NCI-H2171 treated with DMSO at 0.1 percent for 48 hours (cell line): ENCODE measurements around the gene PRSS21.
A peak's percentile ranks its signal among the peaks of the same experiment; 100 is the strongest.

Experiments
- DNase-seq: peaks from one replicate; lab custom pipeline; 2025; lab: John Stamatoyannopoulos, UW

Gene PRSS21

DNA sequence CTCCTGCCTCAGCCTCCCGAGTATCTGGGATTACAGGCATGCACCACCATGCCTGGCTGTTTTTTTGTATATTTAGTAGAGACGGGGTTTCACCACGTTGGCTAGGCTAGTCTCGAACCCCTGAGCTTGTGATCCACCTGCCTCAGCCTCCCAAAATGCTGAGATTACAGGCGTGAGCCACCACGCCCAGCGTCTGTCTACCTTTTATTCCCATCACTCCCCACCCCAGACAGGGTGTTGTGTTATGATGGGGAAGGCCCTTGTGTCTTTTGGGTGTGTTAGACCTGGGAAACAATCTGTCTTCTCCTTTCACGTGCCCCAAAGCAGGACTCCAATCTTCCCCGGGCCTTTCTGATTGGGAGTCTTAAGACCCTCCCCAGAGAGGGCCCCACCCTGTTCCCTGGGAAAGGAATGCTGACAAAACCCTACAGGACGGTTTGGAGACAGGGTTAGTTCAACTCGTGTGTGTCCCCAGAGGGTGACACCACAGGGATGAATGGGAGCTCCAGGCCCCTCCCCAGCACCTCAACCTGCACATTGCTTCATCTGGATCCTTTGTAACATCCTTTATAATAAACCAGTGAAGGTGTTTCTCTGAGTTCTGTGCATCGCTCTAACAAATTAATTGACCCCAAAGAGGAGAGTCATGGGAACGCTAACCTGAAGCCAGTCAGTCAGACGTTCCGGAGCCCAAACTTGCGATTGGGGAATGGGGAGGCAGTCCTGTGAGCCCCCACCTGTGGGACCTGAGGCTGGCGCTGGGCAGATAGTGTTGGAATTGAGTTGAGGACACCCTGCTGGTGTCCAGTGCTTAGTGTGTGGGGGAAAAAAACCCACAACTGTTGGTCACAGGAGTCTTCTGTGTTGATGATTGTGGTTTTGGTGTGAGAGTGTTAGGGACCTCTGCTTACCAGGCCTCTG lies 36.8 kb upstream of the PRSS21 start:
- no peak for DNase-seq

DNA sequence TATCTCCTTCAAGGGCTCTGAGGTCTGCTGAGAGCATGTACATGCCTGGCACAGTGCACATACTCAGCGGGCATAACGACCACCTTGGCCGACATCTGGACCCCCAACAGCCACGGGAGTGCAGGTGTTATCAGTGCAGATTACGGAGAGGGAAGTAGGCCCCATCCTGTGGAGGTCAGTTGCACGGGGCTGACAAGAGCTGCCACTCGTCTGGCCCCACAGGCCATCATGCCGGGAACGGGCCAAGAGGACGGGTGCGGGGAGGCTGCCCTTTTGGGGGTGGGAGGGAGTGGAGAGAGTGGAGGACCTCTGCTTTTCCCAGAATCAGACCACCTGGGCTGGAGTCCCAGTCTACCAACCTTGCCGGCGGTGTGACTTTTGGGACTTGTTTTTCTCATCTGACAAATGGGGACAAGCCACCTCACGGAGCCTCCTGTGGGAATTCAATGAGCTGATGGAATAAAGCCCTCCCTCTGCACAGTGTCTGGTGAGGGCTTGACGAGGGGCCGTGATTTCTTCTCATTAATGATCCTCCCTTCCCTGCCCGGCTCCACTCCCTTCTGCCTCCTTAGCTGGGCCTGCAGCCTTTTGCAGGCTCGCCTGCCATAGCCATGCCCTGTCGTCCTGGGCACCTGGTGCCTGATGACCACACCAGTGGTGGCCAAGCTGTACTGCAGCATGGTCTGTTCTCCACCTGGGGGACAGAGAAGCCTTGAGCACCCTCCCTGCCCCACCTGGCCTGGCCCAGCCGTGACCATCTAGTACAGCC lies 34.3 kb upstream of the PRSS21 start:
- DNase-seq = no peak

DNA sequence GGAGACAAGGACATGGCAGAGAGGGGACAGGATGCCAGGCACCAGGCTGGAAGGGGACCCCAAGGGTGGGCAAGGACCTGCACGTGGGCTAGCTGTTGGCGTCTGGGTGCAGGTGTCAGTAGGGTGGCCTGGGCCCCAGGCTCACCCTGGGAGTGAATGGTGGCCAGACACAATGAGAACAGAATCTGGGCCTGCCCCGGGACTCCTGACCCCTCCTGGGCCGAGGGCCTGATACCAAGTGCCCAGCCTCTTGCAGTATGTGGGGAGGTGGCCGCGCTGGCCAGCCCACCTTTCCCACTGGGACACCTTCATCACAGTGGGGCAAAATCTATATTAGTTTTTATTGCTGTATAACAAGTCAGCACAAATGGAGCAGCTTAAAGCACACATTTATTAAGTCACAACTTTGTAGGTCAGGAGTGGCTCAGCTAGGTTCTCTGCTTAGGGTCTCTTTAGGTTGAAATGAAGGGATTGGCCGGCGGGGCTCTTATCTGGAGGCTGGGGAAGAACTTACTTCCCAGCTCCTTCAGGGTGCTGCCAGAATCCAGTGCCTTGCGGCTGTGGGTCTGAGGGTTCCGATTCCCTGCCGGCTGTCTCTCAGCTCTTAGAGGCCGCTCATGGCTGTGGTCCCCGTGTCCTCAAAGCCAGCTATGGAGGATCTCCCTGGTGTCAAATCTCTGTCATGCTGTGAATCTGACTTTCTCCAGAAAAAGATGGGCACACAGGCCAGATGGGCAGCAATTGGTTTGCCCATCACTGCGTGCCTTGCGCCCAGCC lies 33.3 kb upstream of the PRSS21 start:
- DNase-seq = no peak

DNA sequence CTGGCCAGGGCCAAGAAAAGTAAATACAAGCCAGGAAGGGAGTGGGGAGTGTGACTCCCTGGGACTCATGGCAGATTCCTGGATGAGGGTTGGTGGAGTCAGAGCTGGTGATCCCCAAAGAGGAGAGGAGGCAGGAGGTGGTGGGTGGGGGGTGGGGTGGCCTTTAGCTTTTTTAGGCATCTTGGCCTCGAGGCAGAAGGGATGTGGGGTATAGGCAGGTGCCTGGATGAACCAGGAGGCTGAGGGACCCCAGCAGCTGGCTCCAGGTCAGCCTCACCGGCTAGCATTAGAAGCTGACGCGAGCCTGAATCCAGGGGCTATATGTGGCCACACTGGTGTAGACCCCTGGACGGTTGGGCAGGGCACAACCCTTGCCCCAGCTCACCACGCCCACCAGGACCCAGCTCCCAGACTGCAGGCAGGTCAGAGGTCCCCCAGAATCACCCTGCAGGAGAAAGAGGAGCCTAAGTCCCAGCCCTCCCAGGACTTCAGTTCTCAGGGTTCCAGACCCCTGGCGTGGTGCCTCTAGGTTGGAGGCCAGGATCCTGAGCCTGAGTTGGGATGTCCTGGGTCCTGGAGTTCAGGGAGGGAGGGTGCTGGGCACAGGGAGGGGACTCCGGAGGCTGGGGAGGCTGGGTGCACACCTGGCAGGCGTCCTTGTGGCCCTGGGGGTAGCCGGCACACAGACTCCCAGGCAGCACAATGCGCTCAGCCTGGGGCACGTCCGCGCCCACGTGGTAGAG lies 32.5 kb upstream of the PRSS21 start:
- no peak for DNase-seq

DNA sequence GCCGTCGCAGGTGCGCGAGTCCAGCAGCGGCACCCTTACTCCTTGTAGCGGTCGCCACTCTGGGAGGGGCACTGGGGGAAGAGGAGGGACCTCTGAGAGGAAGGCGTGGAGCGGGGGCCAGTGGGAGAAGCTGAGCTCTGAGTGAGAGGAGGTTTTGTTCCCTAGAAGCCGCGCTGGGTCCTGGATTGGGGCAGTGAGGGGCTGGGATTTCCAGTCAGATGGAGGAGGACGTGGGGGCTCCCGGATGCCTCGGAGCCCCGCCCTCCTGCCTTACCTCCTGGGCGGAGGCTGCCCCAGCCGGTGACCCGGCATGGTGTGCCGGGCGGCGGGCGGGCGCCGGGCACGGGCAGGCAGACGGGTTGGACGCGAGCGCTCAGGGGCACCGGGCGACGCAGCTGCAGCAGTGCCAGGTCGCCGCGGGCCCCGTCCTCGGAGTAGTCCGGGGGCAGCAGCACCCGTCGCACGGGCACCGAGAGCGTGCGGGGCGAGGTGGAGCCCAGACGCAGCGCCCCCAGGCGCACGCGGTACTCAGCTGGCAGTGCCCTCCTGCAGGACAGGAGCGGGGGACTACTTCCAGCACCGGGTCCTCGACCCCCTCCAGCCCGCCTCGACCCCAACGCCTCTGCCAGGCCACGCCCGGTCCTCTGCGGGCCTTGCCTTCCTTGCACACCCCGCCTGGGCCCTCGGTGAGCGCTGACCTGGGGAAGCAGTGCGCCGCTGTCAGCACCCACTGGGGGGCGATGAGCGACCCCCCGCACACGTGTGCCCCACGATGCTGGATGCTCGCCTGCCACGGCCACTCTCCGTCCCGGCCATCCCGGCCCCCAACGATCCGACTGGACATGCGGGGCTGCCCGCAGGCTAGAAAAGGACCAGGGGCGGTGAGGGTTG lies 31.7 kb upstream of the PRSS21 start:
- DNase-seq = no peak

DNA sequence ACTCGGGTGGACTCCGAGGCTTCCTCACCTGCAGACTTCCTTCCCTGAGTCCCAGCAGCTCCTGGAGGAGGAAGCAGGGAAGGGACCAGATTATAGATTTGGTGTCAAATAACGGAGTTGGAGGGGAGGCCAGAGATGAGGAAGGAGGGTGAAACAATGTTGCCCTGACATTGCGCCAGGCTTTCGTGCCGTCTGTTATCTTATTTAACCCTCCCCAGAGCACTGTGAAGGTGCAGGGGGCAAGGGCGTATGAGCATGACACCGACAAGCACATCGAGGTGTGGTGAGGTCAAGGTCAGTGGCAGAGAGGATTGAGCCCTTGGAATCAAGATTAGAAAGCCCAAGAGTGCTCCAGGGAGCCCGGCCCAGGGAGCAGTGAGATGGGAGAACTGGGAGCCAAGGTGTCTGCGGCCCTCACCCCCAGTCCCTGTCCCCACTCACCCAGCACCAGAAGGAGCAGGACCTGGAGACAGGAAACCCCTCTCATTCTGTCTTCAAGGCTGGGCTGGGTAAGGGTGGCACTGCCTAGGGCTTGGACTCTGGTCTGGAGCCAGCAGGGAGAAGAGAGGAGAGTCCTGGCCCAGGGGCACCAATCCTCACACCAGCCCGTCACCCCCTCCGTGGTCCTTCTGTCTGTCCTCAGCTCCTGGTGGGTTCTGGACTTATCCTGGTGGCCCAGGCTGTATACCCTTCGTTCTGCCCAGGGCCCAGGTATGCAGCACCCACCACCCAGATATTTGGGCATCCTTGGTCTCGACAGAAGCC lies 30.8 kb upstream of the PRSS21 start:
- DNase-seq = peak; percentile 52

DNA sequence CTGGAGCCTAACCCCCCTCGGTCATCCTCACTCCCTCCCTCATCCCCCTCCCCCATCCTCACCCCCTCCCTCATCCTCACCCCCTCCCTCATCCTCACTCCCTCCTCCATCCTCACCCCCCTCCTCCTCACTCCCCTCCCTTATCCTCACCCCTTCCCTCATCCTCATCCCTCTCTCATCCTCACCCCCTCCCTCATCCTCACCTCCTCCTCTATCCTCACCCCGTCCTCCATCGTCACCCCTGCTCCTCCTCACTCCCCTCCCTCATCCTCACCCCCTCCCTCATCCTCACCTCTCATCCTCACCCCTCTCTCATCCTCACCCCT lies 30.2 kb upstream of the PRSS21 start:
- no peak for DNase-seq

DNA sequence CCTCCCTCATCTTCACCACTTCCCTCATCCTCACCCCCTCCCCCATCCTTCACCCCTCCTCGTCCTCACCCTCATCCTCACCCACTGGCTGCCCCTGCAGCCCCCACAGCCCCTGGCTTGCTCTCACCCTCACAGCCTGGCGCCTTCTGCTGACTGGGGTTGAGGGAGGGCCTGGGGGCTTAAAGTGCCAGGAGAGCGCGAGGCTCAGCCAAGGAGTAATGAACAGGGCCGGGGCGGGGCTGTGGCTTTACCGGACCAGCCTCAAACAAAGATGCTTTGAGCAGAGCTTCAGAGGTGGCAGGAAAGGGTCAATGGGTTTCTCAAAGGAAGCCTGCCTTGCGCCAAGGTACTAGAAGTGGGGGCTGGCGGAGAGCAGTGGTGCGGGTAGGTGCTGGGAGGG lies 29.6 kb upstream of the PRSS21 start, which contains the start of gene PRSS33:
Gene PRSS33, minus strand, starts transcription at position 155 of the 400 bp plus-strand sequence. CDS start 1,013 bp downstream, outside the sequence.
- DNase-seq = no peak

DNA sequence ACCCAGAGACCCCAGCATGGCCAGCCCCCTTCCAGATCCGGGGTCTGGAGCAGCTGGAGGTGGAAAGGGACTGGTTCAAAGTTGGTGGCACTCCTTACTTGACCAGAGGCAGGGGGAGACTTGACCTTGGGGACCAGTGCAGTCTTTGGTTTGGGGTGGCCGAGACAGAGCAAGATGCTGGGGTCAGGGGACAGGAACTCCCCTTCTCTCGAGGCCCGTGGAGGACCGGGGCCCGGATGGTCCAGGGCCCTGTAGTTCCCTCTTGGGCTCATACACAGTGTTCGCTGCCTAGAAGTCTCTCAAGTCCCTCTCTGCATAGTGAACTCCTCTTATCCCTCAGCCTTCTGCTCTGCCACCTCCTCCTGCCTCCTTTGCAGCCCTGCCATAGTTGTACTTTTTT lies 29.1 kb upstream of the PRSS21 start:
- DNase-seq = no peak

DNA sequence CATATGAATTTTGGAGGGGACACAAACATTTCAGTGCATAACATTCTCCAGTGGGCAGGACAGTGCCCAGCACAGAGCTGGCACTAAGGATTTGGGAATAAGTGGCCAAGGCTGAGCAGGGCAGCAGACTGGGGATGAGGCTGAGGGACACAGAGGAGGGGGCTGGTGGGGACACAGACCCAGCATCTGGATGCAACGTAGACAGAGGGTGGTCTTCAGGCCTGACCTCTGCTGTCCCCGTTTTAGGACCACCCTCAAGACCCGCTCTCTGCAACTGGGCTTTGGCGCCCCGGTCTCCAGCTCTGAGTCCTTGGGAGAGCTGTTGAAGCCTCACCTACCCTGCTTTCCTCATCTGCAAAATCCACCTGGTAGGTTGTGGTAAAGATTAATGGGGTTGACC lies 26.4 kb upstream of the PRSS21 start:
- DNase-seq = no peak

DNA sequence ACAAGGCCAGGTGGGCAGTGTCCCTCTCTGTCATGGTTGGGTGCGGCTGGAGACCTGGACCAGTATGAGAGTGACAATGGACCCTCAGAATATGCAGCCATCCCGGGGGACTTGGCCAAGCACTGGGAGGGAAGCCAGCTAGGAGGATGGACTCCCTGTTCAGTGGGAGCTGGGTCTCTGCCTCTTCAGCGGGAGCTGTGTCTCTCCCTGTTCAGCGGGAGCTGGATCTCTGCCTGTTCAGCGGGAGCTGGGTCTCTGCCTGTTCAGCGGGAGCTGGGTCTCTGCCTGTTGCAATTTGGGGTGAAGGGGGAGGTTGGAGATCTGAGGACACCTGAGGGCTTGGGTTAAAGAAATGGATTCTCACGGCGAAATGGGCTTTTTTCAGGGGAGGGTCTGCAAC lies 25.9 kb upstream of the PRSS21 start:
- DNase-seq = no peak

DNA sequence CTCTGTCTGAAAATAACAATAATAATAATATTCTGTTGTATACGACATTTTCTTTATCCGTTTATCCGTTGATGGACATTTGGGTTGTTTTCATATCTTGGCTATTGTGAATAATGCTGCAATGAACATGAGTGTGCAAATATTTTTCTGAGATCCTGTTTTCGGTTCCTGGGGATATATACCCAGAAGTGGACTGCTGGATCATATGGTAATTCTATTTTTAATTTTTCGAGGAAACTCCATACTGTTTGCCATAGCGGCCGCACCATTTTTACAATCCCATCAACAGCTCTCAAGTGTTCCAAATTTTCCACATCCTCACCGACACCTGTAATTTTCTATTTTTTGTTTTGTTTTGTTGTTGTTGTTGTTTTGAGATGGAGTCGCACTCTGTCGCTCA lies 24.1 kb upstream of the PRSS21 start:
- DNase-seq = no peak

DNA sequence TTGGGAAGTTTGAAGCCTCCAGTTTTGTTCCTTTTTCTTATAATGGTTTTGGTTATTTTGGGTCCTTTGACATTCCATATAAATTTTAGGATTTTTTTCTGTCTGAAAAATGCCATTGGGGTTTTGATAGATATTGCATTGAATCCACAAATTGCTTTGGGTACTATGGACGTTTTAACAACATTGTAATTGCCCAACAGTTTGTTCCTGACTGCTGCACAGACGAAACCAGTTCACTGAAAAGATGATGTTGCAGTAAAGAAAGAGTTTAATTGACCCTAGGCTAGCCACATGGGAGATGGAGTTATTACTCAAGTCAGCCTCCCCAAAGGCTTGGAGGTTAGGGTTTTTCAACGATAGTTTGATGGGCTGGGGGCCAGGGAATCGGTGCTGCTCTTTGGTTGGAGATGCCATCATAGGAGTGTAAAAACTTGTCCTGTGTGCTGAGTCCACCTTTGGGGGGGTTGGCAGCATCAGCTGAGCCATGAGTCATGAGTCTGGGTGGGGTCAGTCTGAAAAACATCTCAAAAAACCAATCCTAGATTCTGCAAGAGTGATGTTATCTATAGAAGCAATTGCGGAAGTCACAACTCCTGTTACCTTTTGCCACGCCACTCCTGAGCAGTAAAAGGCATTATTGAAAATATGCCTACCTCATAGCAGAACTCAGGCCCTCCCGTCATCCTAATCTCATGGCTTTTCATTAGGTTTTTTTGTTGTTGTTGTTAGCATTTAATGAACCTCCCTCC lies 21.5 kb upstream of the PRSS21 start:
- no peak for DNase-seq

DNA sequence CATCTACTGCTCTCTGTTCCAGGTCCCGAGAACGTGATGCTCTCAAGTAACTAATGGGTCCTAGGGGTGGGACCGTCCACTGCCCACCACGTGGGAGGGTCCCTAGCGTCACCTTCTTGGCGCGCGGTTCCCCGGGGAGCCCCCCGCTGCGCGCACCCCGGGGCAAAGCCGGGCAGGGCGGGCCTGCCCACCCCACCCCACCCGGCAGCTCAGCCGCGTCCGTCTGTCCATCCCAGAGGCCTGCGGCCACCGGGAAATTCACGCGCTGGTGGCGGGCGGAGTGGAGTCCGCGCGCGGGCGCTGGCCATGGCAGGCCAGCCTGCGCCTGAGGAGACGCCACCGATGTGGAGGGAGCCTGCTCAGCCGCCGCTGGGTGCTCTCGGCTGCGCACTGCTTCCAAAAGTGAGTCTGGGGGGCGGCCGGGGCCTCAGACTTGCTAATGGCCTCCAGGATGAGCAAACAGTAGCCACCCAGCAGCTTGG lies 18.3 kb upstream of the PRSS21 start:
- no peak for DNase-seq

DNA sequence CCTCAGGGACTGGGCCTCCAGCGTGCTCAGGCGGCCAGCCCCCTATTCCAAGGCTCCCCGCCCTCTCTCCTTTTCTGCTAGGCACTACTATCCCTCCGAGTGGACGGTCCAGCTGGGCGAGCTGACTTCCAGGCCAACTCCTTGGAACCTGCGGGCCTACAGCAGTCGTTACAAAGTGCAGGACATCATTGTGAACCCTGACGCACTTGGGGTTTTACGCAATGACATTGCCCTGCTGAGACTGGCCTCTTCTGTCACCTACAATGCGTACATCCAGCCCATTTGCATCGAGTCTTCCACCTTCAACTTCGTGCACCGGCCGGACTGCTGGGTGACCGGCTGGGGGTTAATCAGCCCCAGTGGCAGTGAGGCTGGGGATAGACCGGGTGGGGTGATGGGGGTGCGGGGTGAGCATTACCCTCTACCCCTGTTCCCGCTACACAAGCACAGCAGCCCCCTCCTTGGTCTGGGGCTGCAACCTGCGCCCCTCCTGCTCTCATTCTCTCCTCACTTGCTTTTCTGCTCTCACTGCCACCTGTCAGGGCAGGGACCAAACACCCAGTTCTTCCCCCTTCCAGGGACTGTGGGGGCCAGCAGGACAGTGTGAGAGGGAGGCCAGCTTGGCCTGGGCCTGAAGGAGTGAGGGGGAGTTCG lies 17.7 kb upstream of the PRSS21 start:
- DNase-seq = no peak

DNA sequence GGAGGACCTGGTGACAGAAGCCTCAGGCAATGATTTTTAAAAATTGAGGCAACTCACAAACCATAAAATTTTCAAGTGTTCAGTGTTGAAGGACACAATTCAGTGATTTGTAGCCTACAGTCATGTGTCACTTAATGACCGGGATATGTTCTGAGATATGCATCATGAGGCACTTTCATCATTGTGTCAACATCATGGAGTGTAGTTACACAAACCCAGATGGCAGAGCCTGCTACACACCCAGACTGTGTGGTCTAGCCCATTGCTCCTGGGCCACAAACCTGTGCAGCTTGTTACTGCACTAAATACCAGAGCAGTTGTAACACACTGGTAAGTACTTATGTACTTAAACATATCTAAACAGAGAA lies 17.2 kb upstream of the PRSS21 start:
- no peak for DNase-seq

DNA sequence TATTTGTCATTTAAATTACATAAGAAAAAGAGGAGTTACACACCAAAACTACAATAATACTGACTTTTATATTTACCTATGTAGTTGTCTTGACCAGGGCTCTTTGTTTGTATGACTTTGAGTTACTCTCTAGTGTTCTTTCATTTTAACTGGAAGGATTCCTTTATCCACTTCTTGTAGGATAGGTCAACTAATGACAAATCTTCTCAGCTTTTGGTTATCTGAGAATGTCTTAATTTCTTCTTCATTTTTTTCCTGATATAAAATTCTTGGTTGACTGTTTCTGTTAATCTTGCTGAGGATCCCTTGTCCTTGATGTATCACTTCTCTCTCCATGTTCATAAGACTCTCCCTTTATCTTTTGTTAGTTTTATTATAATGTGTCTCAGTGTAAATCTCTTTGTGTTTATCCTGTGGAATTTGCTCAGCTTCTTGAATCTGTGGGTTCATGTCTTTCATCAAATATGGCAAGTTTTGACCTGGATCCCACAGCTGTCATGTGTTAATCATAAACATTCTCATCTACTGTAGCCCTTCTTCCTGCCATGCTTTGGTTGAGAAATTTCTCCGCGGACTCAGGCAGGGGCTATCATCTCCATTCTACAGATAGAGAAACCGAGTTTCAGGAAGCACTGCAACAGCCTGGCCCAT lies 13.4 kb upstream of the PRSS21 start:
- DNase-seq = no peak

DNA sequence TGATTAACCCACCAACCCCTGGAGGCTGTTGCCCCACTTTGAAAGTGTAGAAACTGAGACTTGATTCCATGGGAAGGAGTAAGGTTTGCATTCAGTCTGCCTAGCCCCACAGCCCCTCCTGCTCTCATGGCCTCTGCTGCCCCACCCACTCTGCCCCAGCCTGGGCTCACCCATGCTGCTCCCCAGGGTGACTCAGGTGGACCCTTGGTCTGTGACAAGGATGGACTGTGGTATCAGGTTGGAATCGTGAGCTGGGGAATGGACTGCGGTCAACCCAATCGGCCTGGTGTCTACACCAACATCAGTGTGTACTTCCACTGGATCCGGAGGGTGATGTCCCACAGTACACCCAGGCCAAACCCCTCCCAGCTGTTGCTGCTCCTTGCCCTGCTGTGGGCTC lies 12.3 kb upstream of the PRSS21 start:
- DNase-seq = no peak
